Motor neuron (in vitro differentiated cells): Measurements from ENCODE around the gene INHBB. TPM values are rescaled to one million over a fixed set of nuclear protein-coding genes. Genes with fewer than 3 reads are reported as not detected.

Experiments
- ATAC-seq, 8 experiments: fragments of 200-7000 bp; cut with Tn5 transposase; replicated peaks in 6 of 8; 2 replicates each; pipeline ENCODE4 v1.8.0; 2021; ENCODE audit warnings: mild to moderate bottlenecking in 8 of 8, moderate library complexity in 8 of 8
- H3K27ac ChIP-seq, 2 donors: fragments of 250-450 bp; sonication (Bioruptor Pico); 2 replicates each; pipeline ENCODE4 v1.9.0; 2021; ENCODE audit warnings: antibody characterized with exemption in 2 of 2, mild to moderate bottlenecking in 2 of 2, moderate library complexity in 1 of 2
- H3K4me1 ChIP-seq, 2 donors: fragments of 250-450 bp; sonication (Bioruptor Pico); replicated peaks in 1 of 2; 2 replicates each; pipeline ENCODE4 v1.6.1; 2021; ENCODE audit warnings: antibody characterized with exemption in 2 of 2, mild to moderate bottlenecking in 2 of 2, moderate library complexity in 1 of 2
- H3K4me3 ChIP-seq, 5 donors: fragments of 250-450 bp; sonication (Bioruptor Pico); 2 replicates each; pipeline ENCODE4 v1.9.0; 2021; ENCODE audit warnings: antibody characterized with exemption in 5 of 5, mild to moderate bottlenecking in 5 of 5, moderate library complexity in 4 of 5
- WGBS, 10 experiments: fragments of 450-650 bp; shearing (Covaris generic); methylation state at CpG; one replicate each; pipeline ENCODE4 v1.0.0; 2022; 5-methylcytosine and 5-hydroxymethylcytosine counted together
- in situ Hi-C, 9 experiments: fragments of 400-800 bp; cut with MboI; loops; one replicate each; pipeline ENCODE4 v1.15.0; 2021; ENCODE audit warnings: low sequenced_read_pairs in 9 of 9, low pct_unique_long_range_greater_than_20kb in 2 of 9; ENCODE audit not compliant: unreplicated experiment in 9 of 9
- total RNA-seq, 8 experiments: library from RNA; unstranded; fragments of 300-600 nt; gene quantifications; 2 replicates each; pipeline versions ENCODE4 v1.2.3 to v1.2.4, GENCODE V29; 2022

The INHBB gene
- total RNA-seq, 8 experiments from 2014 or later = 0.09 to 14.4 (median 1.5) TPM

GRCh38 chr2:120371969-120372625 is 26.2 kb downstream of the INHBB start:
- peaks cover 24 to 26% of the 10 kb centered on the region in 2 donors for H3K4me1 ChIP-seq
- H3K27ac ChIP-seq = peak overlapping the region in 1 of 2 donors; percentile 8
- peak in 5 of 8 experiments; percentile 68 to 75 (median 72) for ATAC-seq
- 30 to 81% (median 64%) methylated on average over 1 to 13 of the region's 16 CpGs; no CpG with 5 or more reads in 3 of the 10 experiments for WGBS, 10 experiments
- H3K4me3 ChIP-seq = no peak overlapping the region
- in situ Hi-C loops = no loop called here

- in situ Hi-C loops = no loop called here
Observed at GRCh38 chr2:120372816-120373215, 26.9 kb downstream of the INHBB start.

GRCh38 chr2:120373424-120373823 is 27.5 kb downstream of the INHBB start:
- Histone ChIP-seq H3K4me1 (peaks cover 24 to 26% of the 10 kb centered on the region in 2 donors), H3K4me3 (no peak overlapping the region), H3K27ac (peak overlapping the region in 1 of 2 donors; percentile 24)
- WGBS, 10 experiments = 0 to 22% (median 17%) methylated on average over 1 to 3 of the region's 10 CpGs; no CpG with 5 or more reads in 3 of the 10 experiments
- in situ Hi-C loops = no loop called here
- ATAC-seq = peak in 6 of 8 experiments; percentile 32 to 75 (median 54)

More at GRCh38 chr2:120372816-120373215, 26.9 kb downstream of the INHBB start:
- Histone ChIP-seq H3K27ac (no peak overlapping the region), H3K4me3 (no peak overlapping the region), H3K4me1 (peaks cover 24 to 26% of the 10 kb centered on the region in 2 donors)
- 30 to 83% (median 80%) methylated on average over 2 to 4 of the region's 4 CpGs; no CpG with 5 or more reads in 5 of the 10 experiments for WGBS, 10 experiments
- peak in 2 of 8 experiments; percentile 2 to 8 for ATAC-seq

GRCh38 chr2:120374821-120375220 is 28.9 kb downstream of the INHBB start:
- no peak overlapping the region for H3K27ac ChIP-seq
- no peak for ATAC-seq
- 80 to 93% methylated on average over 1 to 2 of the region's 5 CpGs; no CpG with 5 or more reads in 8 of the 10 experiments for WGBS, 10 experiments
- peaks cover 24 to 26% of the 10 kb centered on the region in 2 donors for H3K4me1 ChIP-seq
- no peak overlapping the region for H3K4me3 ChIP-seq
- in situ Hi-C loops = no loop called here

GRCh38 chr2:120375251-120376020 is 29.5 kb downstream of the INHBB start:
- in situ Hi-C loops = no loop called here
- Histone ChIP-seq H3K4me1 (peaks cover 24 to 26% of the 10 kb centered on the region in 2 donors), H3K27ac (no peak overlapping the region), H3K4me3 (no peak overlapping the region)
- 92 to 100% methylated on average over 2 to 3 of the region's 14 CpGs; no CpG with 5 or more reads in 8 of the 10 experiments for WGBS, 10 experiments
- ATAC-seq = no peak

GRCh38 chr2:120376101-120376500 is 30.2 kb downstream of the INHBB start:
- in situ Hi-C loops = no loop called here
- no peak for ATAC-seq
- Histone ChIP-seq H3K27ac (no peak overlapping the region), H3K4me3 (no peak overlapping the region), H3K4me1 (peaks cover 24 to 26% of the 10 kb centered on the region in 2 donors)
- 50 to 100% (median 72%) methylated on average over 1 of the region's 12 CpGs; no CpG with 5 or more reads in 6 of the 10 experiments for WGBS, 10 experiments

- H3K4me1 ChIP-seq = peaks cover 23% of the 10 kb centered on the region in 2 donors
- ATAC-seq = no peak
- H3K4me3 ChIP-seq = no peak overlapping the region
- no peak overlapping the region for H3K27ac ChIP-seq
- in situ Hi-C loops = no loop called here
- WGBS, 10 experiments = 0 to 97% (median 48%) methylated on average over 1 to 6 of the region's 19 CpGs; no CpG with 5 or more reads in 4 of the 10 experiments
Observed at GRCh38 chr2:120376679-120377640, 31.0 kb downstream of the INHBB start.

- Histone ChIP-seq H3K27ac (no peak overlapping the region), H3K4me3 (no peak overlapping the region), H3K4me1 (peaks cover 6 to 7% of the 10 kb centered on the region in 2 donors)
- no CpG with 5 or more reads among the region's 3 CpGs for WGBS, 10 experiments
- no peak for ATAC-seq
- in situ Hi-C loops = no loop called here
Observed at GRCh38 chr2:120378605-120379004, 32.7 kb downstream of the INHBB start.

GRCh38 chr2:120379916-120380893 is 34.3 kb downstream of the INHBB start:
- in situ Hi-C loops = no loop called here
- no peak overlapping the region for H3K27ac ChIP-seq
- H3K4me1 ChIP-seq = peaks cover 14 to 15% of the 10 kb centered on the region in 2 donors
- no peak overlapping the region for H3K4me3 ChIP-seq
- WGBS, 10 experiments = 0 to 95% (median 71%) methylated on average over 2 to 11 of the region's 21 CpGs
- ATAC-seq = no peak

GRCh38 chr2:120381192-120381591 is 35.3 kb downstream of the INHBB start:
- WGBS, 10 experiments = 0 to 100% (median 87%) methylated on average over 1 to 5 of the region's 6 CpGs; no CpG with 5 or more reads in 1 of the 10 experiments
- peaks cover 18 to 21% of the 10 kb centered on the region in 2 donors for H3K4me1 ChIP-seq
- no peak for ATAC-seq
- in situ Hi-C loops = no loop called here
- no peak overlapping the region for H3K27ac ChIP-seq
- H3K4me3 ChIP-seq = no peak overlapping the region

- ATAC-seq = no peak
- WGBS, 10 experiments = 83 to 100% (median 93%) methylated on average over 1 to 3 of the region's 4 CpGs; no CpG with 5 or more reads in 6 of the 10 experiments
- peaks cover 18 to 21% of the 10 kb centered on the region in 2 donors for H3K4me1 ChIP-seq
- H3K4me3 ChIP-seq = no peak overlapping the region
- in situ Hi-C loops = no loop called here
- H3K27ac ChIP-seq = no peak overlapping the region
Observed at GRCh38 chr2:120381661-120382060, 35.7 kb downstream of the INHBB start.
